ENCODE data around the gene OVOL2.

OVOL2 gene

GRCh38 chr20:17992224-17992637 lies 65.5 kb downstream of the OVOL2 start:
- no peak overlapping the region for H3K4me3 ChIP-seq (replicated peaks; ENCODE audit: low read depth, low read length)
- TF ChIP-seq CTCF (IDR thresholded peaks at IDR 0.05; ENCODE audit: low read depth, low read length, missing control alignments) = no peak
- no peak for DNase-seq (ENCODE audit: extremely low read depth, low read depth)

- DNase-seq (ENCODE audit: extremely low read depth, low read depth) = no peak
- no peak overlapping the region for H3K4me3 ChIP-seq (replicated peaks; ENCODE audit: low read depth, low read length)
- TF ChIP-seq CTCF (IDR thresholded peaks at IDR 0.05; ENCODE audit: low read depth, low read length, missing control alignments) = no peak
These were observed 67.3 kb downstream of the OVOL2 start for GRCh38 chr20:17990278-17990972.

GRCh38 chr20:17987988-17988387 lies 69.7 kb downstream of the OVOL2 start:
- no peak overlapping the region for H3K4me3 ChIP-seq (replicated peaks; ENCODE audit: low read depth, low read length)
- no peak for DNase-seq (ENCODE audit: extremely low read depth, low read depth)
- TF ChIP-seq CTCF (IDR thresholded peaks at IDR 0.05; ENCODE audit: low read depth, low read length, missing control alignments) = no peak

GRCh38 chr20:17985388-17986018 lies 72.2 kb downstream of the OVOL2 start:
- no peak for TF ChIP-seq CTCF (IDR thresholded peaks at IDR 0.05; ENCODE audit: low read depth, low read length, missing control alignments)
- no peak for DNase-seq (ENCODE audit: extremely low read depth, low read depth)
- no peak overlapping the region for H3K4me3 ChIP-seq (replicated peaks; ENCODE audit: low read depth, low read length)

- no peak overlapping the region for H3K4me3 ChIP-seq (replicated peaks; ENCODE audit: low read depth, low read length)
- TF ChIP-seq CTCF (IDR thresholded peaks at IDR 0.05; ENCODE audit: low read depth, low read length, missing control alignments) = no peak
- DNase-seq (ENCODE audit: extremely low read depth, low read depth) = no peak
These were observed 81.4 kb downstream of the OVOL2 start for GRCh38 chr20:17976305-17976704.

Measured in HFF-Myc (cell line).